ENCODE data around the gene ATP10A.

Gene ATP10A

DNA sequence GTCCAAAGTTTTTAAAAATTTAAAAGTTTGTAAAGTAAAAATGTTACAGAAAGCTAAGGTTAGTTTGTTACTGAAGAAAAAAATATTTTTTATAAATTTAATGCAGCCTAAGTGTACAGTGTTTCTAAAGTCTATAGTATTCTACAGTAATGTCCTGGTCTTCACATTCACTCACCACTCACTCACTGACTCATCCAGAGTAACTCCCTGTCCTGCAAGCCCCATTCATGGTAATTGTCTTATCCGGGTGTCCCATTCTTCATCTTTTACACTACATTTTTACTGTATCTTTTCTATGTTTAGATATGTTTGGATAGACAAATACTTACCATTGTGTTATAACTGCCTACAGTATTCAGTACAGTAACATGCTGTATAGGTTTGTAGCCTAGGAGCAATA lies 36.7 kb upstream of the ATP10A start:
- no peak overlapping the region for H3K9ac ChIP-seq (ENCODE audit: low read length)
- no peaks in the 10 kb centered on the region for H3K27me3 ChIP-seq (ENCODE audit: control insufficient read depth, insufficient read depth, low read length)
- H3K4me3 ChIP-seq (ENCODE audit: low read length) = no peak overlapping the region
- H3K36me3 ChIP-seq (ENCODE audit: control insufficient read depth, insufficient read depth, low read length) = no peaks in the 10 kb centered on the region
- peaks cover 10% of the 10 kb centered on the region for H3K4me1 ChIP-seq (ENCODE audit: control insufficient read depth, insufficient read depth, low read length)
- H3K9me3 ChIP-seq (ENCODE audit: control insufficient read depth, low read length) = no peaks in the 10 kb centered on the region

- Histone ChIP-seq H3K4me1 (ENCODE audit: control insufficient read depth, insufficient read depth, low read length) (peaks cover 2% of the 10 kb centered on the region), H3K27me3 (ENCODE audit: control insufficient read depth, insufficient read depth, low read length) (no peaks in the 10 kb centered on the region), H3K9me3 (ENCODE audit: control insufficient read depth, low read length) (no peaks in the 10 kb centered on the region), H3K9ac (ENCODE audit: low read length) (no peak overlapping the region), H3K4me3 (ENCODE audit: low read length) (no peak overlapping the region), H3K36me3 (ENCODE audit: control insufficient read depth, insufficient read depth, low read length) (no peaks in the 10 kb centered on the region)
Observed at GRCh38 chr15:25897658-25898057, 34.5 kb upstream of the ATP10A start.

- Histone ChIP-seq H3K9ac (ENCODE audit: low read length) (no peak overlapping the region), H3K36me3 (ENCODE audit: control insufficient read depth, insufficient read depth, low read length) (no peaks in the 10 kb centered on the region), H3K4me1 (ENCODE audit: control insufficient read depth, insufficient read depth, low read length) (no peaks in the 10 kb centered on the region), H3K27me3 (ENCODE audit: control insufficient read depth, insufficient read depth, low read length) (no peaks in the 10 kb centered on the region), H3K9me3 (ENCODE audit: control insufficient read depth, low read length) (no peaks in the 10 kb centered on the region), H3K4me3 (ENCODE audit: low read length) (no peak overlapping the region)
Observed at GRCh38 chr15:25894371-25894902, 31.3 kb upstream of the ATP10A start.

GRCh38 chr15:25893596-25893995 lies 30.5 kb upstream of the ATP10A start:
- Histone ChIP-seq H3K4me3 (ENCODE audit: low read length) (no peak overlapping the region), H3K4me1 (ENCODE audit: control insufficient read depth, insufficient read depth, low read length) (no peaks in the 10 kb centered on the region), H3K9ac (ENCODE audit: low read length) (no peak overlapping the region), H3K27me3 (ENCODE audit: control insufficient read depth, insufficient read depth, low read length) (no peaks in the 10 kb centered on the region), H3K9me3 (ENCODE audit: control insufficient read depth, low read length) (no peaks in the 10 kb centered on the region), H3K36me3 (ENCODE audit: control insufficient read depth, insufficient read depth, low read length) (no peaks in the 10 kb centered on the region)

DNA sequence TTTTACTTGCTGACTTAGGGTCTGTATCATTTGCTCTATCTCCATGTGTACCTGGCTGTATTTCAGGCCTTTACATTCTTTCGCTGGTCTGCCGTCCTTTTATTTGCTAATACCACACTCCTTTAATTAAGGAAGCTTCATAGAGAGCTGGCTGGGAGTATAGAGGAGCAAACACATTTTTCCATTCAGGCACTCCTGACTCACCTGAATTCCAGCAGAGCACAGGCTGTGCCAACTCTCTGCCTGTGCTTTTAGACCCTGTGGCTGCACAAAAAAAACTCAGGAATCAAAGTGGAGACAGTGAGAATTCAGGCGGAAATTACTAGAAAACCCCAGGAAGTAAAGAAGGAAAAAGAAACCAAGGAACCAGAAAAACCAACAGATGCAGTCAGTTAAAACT lies 29.0 kb upstream of the ATP10A start:
- Histone ChIP-seq H3K9ac (ENCODE audit: low read length) (no peak overlapping the region), H3K27me3 (ENCODE audit: control insufficient read depth, insufficient read depth, low read length) (no peaks in the 10 kb centered on the region), H3K4me3 (ENCODE audit: low read length) (no peak overlapping the region), H3K36me3 (ENCODE audit: control insufficient read depth, insufficient read depth, low read length) (no peaks in the 10 kb centered on the region), H3K4me1 (ENCODE audit: control insufficient read depth, insufficient read depth, low read length) (peaks cover 8% of the 10 kb centered on the region), H3K9me3 (ENCODE audit: control insufficient read depth, low read length) (no peaks in the 10 kb centered on the region)

DNA sequence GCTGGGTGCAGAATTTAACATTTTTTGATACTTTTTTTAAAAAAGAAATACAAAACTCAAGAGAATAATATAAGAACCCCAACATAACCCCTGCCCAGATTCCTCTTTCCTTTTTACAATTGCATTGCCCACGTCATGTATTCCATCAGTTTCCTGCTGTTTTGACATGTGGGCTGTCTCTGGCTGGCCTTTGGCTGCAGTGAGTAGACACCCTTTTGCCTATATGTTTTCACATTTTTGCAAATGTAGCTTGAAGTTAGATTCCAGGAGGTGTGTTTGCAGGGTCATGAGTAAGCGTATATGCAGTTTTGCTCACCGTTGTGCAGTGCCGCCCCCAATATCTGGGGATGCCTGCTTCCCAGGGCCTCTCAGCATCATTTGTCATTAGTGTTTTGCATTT lies 28.0 kb upstream of the ATP10A start:
- Histone ChIP-seq H3K27me3 (ENCODE audit: control insufficient read depth, insufficient read depth, low read length) (no peaks in the 10 kb centered on the region), H3K4me1 (ENCODE audit: control insufficient read depth, insufficient read depth, low read length) (peaks cover 8% of the 10 kb centered on the region), H3K4me3 (ENCODE audit: low read length) (no peak overlapping the region), H3K36me3 (ENCODE audit: control insufficient read depth, insufficient read depth, low read length) (no peaks in the 10 kb centered on the region), H3K9ac (ENCODE audit: low read length) (no peak overlapping the region), H3K9me3 (ENCODE audit: control insufficient read depth, low read length) (no peaks in the 10 kb centered on the region)

DNA sequence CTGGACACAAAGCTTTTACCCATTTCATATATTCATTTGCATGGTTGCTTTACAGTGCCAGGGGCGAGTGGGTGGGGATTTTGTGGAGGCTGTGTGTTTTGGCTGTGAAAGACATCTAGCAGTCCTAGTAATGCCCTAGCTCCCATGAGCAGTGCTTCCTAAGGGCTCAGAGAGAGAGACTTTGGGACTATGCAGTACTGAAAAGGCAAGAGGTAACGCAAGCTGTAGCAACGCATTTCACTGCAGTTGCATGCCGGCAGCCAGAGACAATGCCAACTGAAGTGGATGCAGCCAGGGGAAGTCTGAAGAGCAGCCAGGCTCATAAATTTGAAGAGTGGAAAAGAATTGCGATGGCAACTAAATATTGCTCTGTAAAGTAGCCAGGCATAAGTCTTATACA lies 27.4 kb upstream of the ATP10A start:
- no peak overlapping the region for H3K9ac ChIP-seq (ENCODE audit: low read length)
- H3K27me3 ChIP-seq (ENCODE audit: control insufficient read depth, insufficient read depth, low read length) = no peaks in the 10 kb centered on the region
- no peaks in the 10 kb centered on the region for H3K36me3 ChIP-seq (ENCODE audit: control insufficient read depth, insufficient read depth, low read length)
- H3K4me1 ChIP-seq (ENCODE audit: control insufficient read depth, insufficient read depth, low read length) = peaks cover 8% of the 10 kb centered on the region
- H3K4me3 ChIP-seq (ENCODE audit: low read length) = no peak overlapping the region
- no peaks in the 10 kb centered on the region for H3K9me3 ChIP-seq (ENCODE audit: control insufficient read depth, low read length)

GRCh38 chr15:25887870-25888269 lies 24.7 kb upstream of the ATP10A start:
- H3K27me3 ChIP-seq (ENCODE audit: control insufficient read depth, insufficient read depth, low read length) = no peaks in the 10 kb centered on the region
- H3K36me3 ChIP-seq (ENCODE audit: control insufficient read depth, insufficient read depth, low read length) = no peaks in the 10 kb centered on the region
- no peak overlapping the region for H3K9ac ChIP-seq (ENCODE audit: low read length)
- H3K4me1 ChIP-seq (ENCODE audit: control insufficient read depth, insufficient read depth, low read length) = peaks cover 15% of the 10 kb centered on the region
- H3K4me3 ChIP-seq (ENCODE audit: low read length) = no peak overlapping the region
- H3K9me3 ChIP-seq (ENCODE audit: control insufficient read depth, low read length) = no peaks in the 10 kb centered on the region

GRCh38 chr15:25886498-25887140 lies 23.5 kb upstream of the ATP10A start:
- Histone ChIP-seq H3K4me3 (ENCODE audit: low read length) (no peak overlapping the region), H3K9me3 (ENCODE audit: control insufficient read depth, low read length) (no peaks in the 10 kb centered on the region), H3K36me3 (ENCODE audit: control insufficient read depth, insufficient read depth, low read length) (no peaks in the 10 kb centered on the region), H3K27me3 (ENCODE audit: control insufficient read depth, insufficient read depth, low read length) (no peaks in the 10 kb centered on the region), H3K9ac (ENCODE audit: low read length) (no peak overlapping the region), H3K4me1 (ENCODE audit: control insufficient read depth, insufficient read depth, low read length) (peaks cover 15% of the 10 kb centered on the region)

DNA sequence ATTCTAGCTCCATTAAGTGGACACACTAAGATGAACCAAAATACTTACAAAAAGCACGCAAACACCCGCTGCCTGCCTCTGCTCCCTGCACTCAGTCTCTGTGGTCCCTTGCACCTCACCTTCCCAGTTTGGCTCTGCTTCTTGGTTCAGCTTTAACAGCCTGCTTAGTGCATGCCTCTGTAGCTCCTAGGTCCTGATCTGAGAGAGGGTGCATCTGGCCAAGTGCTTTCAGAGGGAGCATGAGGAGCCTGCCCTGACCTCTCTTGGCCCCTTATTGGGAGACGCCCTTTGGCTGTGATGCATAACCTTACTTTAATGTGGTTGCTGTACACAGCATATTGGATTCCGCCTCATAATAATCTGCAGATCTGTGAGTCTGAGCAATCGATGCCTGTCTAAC lies 21.2 kb upstream of the ATP10A start:
- Histone ChIP-seq H3K4me1 (ENCODE audit: control insufficient read depth, insufficient read depth, low read length) (peaks cover 15% of the 10 kb centered on the region), H3K27me3 (ENCODE audit: control insufficient read depth, insufficient read depth, low read length) (no peaks in the 10 kb centered on the region), H3K9me3 (ENCODE audit: control insufficient read depth, low read length) (no peaks in the 10 kb centered on the region), H3K9ac (ENCODE audit: low read length) (no peak overlapping the region), H3K4me3 (ENCODE audit: low read length) (no peak overlapping the region), H3K36me3 (ENCODE audit: control insufficient read depth, insufficient read depth, low read length) (no peaks in the 10 kb centered on the region)

- Histone ChIP-seq H3K36me3 (ENCODE audit: control insufficient read depth, insufficient read depth, low read length) (no peaks in the 10 kb centered on the region), H3K9me3 (ENCODE audit: control insufficient read depth, low read length) (no peaks in the 10 kb centered on the region), H3K27me3 (ENCODE audit: control insufficient read depth, insufficient read depth, low read length) (no peaks in the 10 kb centered on the region), H3K4me1 (ENCODE audit: control insufficient read depth, insufficient read depth, low read length) (peaks cover 15% of the 10 kb centered on the region), H3K9ac (ENCODE audit: low read length) (no peak overlapping the region), H3K4me3 (ENCODE audit: low read length) (no peak overlapping the region)
Observed at GRCh38 chr15:25883463-25884259, 20.5 kb upstream of the ATP10A start.

DNA sequence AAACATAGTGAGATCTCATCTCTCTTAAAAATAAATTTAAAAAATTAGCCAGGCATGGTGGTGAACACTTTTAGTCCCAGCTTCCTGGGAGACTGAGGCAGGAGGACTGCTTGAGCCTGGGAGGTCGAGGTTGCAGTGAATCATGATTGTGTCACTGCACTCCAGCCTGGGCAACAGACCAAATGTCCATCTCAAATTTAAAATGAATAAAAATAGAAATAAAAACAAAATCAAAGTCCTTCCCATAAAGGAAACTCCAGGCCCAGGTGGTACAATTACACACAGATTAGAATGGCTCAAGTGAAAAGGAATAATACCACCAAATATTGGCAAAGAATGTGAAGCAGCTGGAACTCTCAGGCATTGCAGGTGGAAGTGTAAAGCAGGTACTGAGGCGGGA lies 19.3 kb upstream of the ATP10A start:
- no peak overlapping the region for H3K9ac ChIP-seq (ENCODE audit: low read length)
- no peaks in the 10 kb centered on the region for H3K27me3 ChIP-seq (ENCODE audit: control insufficient read depth, insufficient read depth, low read length)
- no peaks in the 10 kb centered on the region for H3K36me3 ChIP-seq (ENCODE audit: control insufficient read depth, insufficient read depth, low read length)
- no peaks in the 10 kb centered on the region for H3K9me3 ChIP-seq (ENCODE audit: control insufficient read depth, low read length)
- H3K4me3 ChIP-seq (ENCODE audit: low read length) = no peak overlapping the region
- peaks cover 8% of the 10 kb centered on the region for H3K4me1 ChIP-seq (ENCODE audit: control insufficient read depth, insufficient read depth, low read length)

Data from mucosa of stomach (tissue), 1 donor.